ENCODE results near the gene RFX1. TPM values are rescaled to one million over a fixed set of nuclear protein-coding genes. Genes with fewer than 3 reads are reported as not detected.
"Not testable (repeated sequence)": the region's sequence is repeated elsewhere in the genome, so short reads cannot be mapped to it uniquely, and the experiment has no call there.

Gene RFX1
- total and polyA plus RNA-seq, 8 donors, result 5.5 to 55.6 (median 7.6) TPM

DNA sequence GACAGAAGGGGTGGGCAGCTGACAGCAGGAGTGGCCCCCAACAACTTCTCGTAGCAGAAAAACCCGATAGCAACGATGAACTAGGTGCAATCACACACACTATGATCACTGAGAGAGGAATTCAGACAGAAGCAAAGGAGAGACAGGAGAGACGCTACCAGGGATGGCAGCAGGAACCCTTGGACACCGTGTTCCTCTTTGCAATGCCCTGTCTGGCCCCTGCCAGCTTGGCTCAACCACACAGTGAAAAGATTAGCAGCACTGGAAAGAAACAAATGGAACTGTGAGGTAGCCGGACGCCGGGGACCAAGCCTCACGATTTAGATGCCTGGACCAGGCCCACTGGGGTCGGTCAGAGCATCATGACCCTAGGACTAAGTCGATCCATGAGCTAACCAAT is 30.2 kb downstream of the RFX1 start:
- WGBS, 2 donors, result 89 to 93% methylated on average over 11 of the region's 11 CpGs
- ATAC-seq (no peak), FAIRE-seq (no peak), DNase-seq (no peak)
- TF ChIP-seq, protein P1, sequence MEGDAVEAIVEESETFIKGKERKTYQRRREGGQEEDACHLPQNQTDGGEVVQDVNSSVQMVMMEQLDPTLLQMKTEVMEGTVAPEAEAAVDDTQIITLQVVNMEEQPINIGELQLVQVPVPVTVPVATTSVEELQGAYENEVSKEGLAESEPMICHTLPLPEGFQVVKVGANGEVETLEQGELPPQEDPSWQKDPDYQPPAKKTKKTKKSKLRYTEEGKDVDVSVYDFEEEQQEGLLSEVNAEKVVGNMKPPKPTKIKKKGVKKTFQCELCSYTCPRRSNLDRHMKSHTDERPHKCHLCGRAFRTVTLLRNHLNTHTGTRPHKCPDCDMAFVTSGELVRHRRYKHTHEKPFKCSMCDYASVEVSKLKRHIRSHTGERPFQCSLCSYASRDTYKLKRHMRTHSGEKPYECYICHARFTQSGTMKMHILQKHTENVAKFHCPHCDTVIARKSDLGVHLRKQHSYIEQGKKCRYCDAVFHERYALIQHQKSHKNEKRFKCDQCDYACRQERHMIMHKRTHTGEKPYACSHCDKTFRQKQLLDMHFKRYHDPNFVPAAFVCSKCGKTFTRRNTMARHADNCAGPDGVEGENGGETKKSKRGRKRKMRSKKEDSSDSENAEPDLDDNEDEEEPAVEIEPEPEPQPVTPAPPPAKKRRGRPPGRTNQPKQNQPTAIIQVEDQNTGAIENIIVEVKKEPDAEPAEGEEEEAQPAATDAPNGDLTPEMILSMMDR (IDR thresholded peaks at IDR 0.05), result no peak
- Histone ChIP-seq H3K4me1 (no peaks in the 10 kb centered on the region), H3K27me3 (no peaks in the 10 kb centered on the region), H3K36me3 (peaks cover 0 to 10% (median 0%) of the 10 kb centered on the region in 3 donors), H3K9me3 (no peaks in the 10 kb centered on the region), H3K4me3 (no peak overlapping the region), H3K27ac (no peak overlapping the region)
- intact Hi-C loops (cut with DNase I), result no loop called here

DNA sequence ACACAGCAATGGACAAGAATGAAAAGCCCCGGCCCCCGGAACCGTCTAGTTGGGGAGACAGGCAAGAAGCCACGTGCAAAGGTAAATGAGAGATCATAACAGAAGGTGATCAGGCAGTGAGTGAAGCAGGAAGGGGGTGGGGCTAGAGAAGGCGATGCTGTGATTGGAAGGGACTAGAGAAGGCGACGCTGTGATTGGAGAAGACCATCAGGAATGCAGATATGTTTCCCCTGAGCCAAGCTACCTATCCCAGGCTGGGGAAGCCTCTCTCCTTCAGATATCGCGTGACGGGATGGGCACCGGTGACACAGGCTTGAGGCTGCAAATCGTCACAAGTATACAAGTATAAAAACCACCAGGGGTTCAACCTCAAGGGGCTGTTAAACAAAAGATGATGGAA is 32.0 kb downstream of the RFX1 start:
- peaks cover 0 to 19% (median 0%) of the 10 kb centered on the region in 3 donors for H3K36me3 ChIP-seq
- intact Hi-C loops (cut with DNase I), result no loop called here
- H3K4me3 ChIP-seq, result no peak overlapping the region
- DNase-seq (no peak), FAIRE-seq (no peak), ATAC-seq (peak in 3 of 4 donors; percentile 23 to 64 (median 35))
- no peak overlapping the region for H3K27ac ChIP-seq
- no peaks in the 10 kb centered on the region for H3K27me3 ChIP-seq
- H3K4me1 ChIP-seq, result no peaks in the 10 kb centered on the region
- 73 to 78% methylated on average over 12 of the region's 12 CpGs for WGBS, 2 donors
- TF ChIP-seq, protein P1 (IDR thresholded peaks at IDR 0.05), result no peak
- H3K9me3 ChIP-seq, result no peaks in the 10 kb centered on the region

DNA sequence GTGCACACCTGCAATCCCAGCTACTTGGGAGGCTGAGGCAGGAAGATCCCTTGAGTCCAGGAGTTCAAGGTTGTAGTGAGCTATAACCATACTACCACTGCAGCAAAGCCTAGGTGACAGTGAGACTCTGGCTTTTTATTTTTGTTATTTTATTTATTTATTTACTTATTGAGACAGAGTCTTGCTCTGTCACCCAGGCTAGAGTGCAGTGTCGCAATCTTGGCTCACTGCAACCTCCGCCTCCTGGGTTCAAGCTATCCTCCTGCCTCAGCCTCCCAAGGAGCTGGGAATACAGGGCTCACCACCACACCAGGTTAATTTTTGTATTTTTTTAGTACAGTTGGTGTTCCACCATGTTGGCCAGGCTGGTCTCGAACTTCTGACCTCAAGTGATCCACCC is 32.6 kb downstream of the RFX1 start:
- H3K4me3 ChIP-seq; H3K27ac ChIP-seq; H3K4me1 ChIP-seq; ATAC-seq; FAIRE-seq; intact Hi-C loops (cut with DNase I); DNase-seq; H3K9me3 ChIP-seq; H3K27me3 ChIP-seq: not testable (repeated sequence)
- 95 to 96% methylated on average over 3 of the region's 3 CpGs for WGBS, 2 donors
- H3K36me3 ChIP-seq, result peaks cover 0 to 24% (median 3%) of the 10 kb centered on the region in 3 donors

DNA sequence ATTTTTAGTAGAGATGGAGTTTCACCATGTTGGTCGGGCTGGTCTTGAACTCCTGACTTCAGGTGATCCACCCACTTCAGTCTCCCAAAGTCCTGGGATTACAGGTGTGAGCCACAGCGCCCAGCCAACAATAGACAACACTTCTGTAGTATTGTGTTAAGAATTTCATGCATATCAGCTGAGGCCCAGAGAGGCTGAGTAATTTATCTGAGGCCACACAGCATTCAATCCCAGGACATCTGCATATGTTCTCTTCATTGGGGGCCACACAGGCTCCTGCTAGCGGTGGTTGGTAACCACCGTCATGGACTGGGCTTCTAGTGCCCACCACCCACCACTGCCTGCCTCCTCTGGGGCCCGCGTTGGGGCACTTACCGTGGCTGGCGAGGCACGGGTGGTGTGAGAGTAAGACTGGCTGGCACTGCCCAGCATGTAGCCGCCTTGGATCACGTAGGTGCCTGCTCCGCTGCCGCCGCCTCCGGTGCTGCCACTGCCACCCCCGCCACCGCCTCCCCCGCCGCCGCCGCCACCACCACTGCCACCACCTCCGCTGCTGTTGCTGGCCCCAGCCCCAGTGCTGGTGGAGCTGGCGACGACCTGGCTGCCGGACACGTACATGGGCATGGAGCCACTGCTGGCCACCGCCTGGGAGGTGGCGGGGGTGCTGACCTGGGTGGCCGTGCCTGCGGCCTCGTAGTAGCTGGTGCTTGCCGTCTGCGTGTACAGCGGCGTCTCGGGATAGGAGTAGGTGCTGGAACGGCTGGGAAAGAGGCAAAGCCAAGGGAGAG is 33.6 kb downstream of the RFX1 start:
- Histone ChIP-seq H3K4me3 (no peak overlapping the region), H3K4me1 (no peaks in the 10 kb centered on the region), H3K36me3 (peaks cover 0 to 33% (median 5%) of the 10 kb centered on the region in 3 donors), H3K9me3 (no peaks in the 10 kb centered on the region), H3K27me3 (no peaks in the 10 kb centered on the region), H3K27ac (no peak overlapping the region)
- WGBS, 2 donors, result 92 to 95% methylated on average over 37 of the region's 37 CpGs
- ATAC-seq (peak in 1 of 4 donors; percentile 23), DNase-seq (no peak), FAIRE-seq (no peak)
- TF ChIP-seq, protein P1 (IDR thresholded peaks at IDR 0.05), result no peak
- intact Hi-C loops (cut with DNase I), result no loop called here

DNA sequence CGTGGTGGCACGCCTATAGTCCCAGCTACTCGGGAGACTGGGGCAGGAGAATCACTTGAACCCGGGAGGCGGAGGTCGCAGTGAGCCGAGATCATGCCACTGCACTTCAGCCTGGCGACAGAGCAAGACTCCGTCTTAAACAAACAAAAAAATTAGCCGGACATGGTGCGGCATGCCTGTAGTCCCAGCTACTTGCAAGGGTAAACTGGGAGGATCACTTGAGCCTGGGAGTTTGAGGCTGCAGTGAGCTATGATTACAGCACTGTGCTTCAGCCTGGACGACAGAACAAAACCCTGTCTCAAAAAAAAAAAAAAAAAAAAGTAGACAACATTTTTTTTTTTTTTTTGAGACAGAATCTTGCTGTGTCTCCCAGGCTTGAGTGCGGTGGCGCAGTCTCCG is 34.3 kb downstream of the RFX1 start:
- H3K27ac ChIP-seq; H3K27me3 ChIP-seq; ATAC-seq; H3K4me3 ChIP-seq; H3K9me3 ChIP-seq; FAIRE-seq; H3K4me1 ChIP-seq; DNase-seq; intact Hi-C loops (cut with DNase I): not testable (repeated sequence)
- WGBS, 2 donors, result 90 to 91% methylated on average over 15 of the region's 15 CpGs
- peaks cover 0 to 40% (median 9%) of the 10 kb centered on the region in 3 donors for H3K36me3 ChIP-seq

- TF ChIP-seq, protein P1 (IDR thresholded peaks at IDR 0.05), result no peak
- no peaks in the 10 kb centered on the region for H3K9me3 ChIP-seq
- DNase-seq, result peak in 1 of 6 donors; percentile 65
- H3K36me3 ChIP-seq, result peaks cover 0 to 42% (median 20%) of the 10 kb centered on the region in 3 donors
- no peaks in the 10 kb centered on the region for H3K27me3 ChIP-seq
- H3K4me1 ChIP-seq, result no peaks in the 10 kb centered on the region
- no peak for FAIRE-seq
- no peak for ATAC-seq
- H3K27ac ChIP-seq, result no peak overlapping the region
- intact Hi-C loops (cut with DNase I), result no loop called here
- 92 to 93% methylated on average over 18 of the region's 18 CpGs for WGBS, 2 donors
- no peak overlapping the region for H3K4me3 ChIP-seq
Observed at GRCh38 chr19:13969897-13970296, 36.2 kb downstream of the RFX1 start.
